Globus pallidus (tissue), 1 donor: ENCODE results near the gene CDH4.

ENCODE experiments used
- DNase-seq: peaks from one replicate; pipeline ENCODE4 v3.0.0-alpha.2; 2015; ENCODE audit warnings: low spot score

The CDH4 gene

DNA sequence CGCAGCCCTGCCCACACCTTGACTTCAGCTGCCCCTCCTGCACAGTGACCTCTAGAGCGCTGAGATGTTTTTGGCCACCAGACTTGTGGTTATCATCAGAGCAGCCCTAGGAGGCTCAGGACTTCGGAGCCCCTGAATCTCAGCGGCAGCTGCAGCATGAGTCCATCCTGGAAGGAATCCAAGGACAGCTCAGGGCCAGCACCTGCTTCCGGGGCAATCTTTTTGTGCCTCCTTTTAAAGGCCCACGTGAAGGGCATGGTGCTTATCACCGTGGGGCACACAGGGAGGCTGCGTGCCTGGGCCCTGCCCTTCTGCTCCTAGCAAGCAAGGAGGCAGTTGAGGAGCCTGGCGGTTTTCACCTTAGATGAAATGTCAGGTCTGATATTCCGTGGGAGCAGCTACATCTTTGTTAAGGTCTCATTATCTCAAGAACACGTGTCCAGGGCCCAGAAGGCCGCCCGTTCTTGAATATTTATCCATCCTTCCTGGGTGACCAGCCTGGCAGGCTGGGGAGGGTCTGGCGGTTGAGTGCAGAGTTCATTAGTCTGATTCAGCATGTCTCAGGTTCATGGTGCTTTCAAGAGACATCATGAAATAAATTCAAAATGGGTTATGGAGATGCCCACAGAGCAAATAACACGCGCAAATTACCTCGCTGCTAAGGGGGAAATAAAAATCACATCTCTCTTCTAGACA is 421.2 kb downstream of the CDH4 start:
- DNase-seq: no peak

DNA sequence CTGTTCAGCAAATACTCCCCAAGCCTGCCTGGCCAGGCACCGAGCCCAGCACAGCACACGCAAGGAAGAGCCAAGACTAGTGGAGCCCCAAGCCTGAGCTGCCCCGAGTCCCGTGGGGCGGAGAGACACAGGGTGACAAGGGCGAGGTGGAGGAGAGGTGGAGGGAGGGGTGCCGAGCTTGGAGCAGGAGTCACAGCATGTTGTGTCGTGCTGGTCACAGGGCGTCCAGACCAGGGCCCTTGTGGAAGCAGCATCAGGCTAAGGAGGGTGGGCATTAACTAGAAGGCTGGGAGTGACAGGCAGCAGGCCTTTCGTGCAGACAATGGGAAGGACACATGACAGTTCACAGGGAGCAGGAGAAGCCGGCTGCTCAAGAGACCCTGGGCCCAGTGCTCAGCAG is 422.1 kb downstream of the CDH4 start:
- DNase-seq: no peak

DNA sequence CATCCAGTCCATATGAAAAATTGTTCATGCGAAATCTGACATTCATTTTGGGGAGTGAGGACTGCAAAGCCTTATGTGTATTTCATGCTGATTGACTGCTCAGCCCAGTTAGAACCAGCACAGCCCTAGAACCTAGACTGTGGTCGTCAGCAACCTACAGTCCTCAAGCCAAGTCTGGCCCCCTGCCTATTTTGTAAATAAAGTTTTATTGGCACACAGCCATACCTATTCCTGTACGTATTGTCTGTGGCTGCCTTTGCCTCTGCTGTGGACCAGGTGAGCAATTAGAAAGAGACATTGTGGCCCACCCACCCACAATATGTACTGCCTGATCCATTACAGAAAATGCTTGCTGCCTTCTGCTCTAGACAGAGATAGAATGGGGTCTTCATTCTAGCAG is 422.6 kb downstream of the CDH4 start:
- no peak for DNase-seq

DNA sequence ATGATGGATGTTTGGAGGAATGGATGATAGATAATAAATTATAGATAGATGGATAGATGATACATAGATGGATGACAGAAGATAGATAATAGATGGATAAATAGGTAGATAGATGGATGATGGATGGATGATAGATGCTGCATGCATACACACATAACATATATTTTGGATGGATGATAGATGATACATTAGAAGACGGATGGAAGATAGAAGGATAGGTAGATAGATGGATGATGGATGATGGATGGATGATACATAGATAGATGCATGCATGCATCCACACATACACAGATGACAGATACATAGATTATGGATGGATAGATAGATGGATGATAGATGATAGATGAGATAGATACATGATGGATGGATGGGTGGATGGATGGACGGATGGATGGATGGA is 425.9 kb downstream of the CDH4 start:
- DNase-seq: no peak

DNA sequence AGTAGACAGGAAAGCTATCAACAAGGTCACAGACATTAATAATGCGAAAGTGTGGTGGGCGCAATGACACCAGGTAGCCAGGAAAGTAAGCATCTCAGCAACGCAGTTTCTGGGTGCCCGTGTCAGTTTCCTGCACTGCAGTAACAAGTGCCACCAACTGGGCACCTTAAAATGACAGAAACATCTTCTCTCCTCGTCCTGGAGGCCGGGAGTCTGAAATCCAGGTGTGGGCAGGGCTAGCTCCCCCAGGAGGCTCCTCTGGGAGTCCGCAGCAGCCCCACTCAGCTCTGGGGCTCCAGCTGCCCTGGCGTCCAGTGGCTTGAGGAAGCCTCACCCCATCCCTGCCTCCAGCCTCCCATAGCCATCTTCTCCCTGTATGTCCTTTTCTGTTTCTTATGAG is 426.4 kb downstream of the CDH4 start:
- no peak for DNase-seq

DNA sequence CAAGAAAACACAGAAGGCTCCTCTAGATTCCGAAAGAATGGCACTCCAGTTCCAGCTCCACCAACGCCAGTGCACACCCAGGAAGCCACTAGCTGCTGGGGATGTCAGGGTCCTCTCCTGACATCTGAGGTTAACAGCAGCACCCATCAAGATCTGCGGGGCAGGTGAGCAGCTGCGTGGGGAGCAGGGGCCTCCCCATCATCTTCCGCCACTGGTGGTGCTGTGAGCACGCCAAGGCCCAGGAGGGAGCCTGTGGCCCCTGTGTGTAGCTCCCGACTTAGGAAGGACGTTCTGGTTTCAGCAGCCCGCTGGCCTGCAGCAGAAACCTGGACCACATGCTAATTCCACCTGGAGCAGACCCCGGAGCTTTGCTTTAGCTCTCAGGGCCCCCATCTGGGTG is 427.4 kb downstream of the CDH4 start:
- no peak for DNase-seq

DNA sequence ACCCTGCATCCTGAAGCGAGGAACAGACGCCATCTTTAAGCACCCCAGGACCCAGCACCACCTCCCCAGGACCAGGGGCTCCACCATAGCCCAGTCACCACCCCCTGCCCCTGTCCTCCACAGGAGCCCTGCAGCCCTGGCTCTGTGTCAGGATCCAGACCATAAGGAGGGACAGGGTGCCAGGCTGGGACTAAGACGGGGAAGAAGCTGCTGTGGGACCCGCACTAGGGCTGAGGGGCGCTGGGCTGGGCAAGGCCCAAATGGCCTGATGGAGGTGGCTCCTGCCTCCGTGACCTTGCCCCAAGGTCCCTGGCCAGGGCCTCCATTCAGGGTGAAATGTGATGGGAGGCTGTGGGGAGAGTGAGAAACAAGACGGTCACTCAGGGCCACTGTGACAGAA is 428.0 kb downstream of the CDH4 start:
- DNase-seq: no peak

DNA sequence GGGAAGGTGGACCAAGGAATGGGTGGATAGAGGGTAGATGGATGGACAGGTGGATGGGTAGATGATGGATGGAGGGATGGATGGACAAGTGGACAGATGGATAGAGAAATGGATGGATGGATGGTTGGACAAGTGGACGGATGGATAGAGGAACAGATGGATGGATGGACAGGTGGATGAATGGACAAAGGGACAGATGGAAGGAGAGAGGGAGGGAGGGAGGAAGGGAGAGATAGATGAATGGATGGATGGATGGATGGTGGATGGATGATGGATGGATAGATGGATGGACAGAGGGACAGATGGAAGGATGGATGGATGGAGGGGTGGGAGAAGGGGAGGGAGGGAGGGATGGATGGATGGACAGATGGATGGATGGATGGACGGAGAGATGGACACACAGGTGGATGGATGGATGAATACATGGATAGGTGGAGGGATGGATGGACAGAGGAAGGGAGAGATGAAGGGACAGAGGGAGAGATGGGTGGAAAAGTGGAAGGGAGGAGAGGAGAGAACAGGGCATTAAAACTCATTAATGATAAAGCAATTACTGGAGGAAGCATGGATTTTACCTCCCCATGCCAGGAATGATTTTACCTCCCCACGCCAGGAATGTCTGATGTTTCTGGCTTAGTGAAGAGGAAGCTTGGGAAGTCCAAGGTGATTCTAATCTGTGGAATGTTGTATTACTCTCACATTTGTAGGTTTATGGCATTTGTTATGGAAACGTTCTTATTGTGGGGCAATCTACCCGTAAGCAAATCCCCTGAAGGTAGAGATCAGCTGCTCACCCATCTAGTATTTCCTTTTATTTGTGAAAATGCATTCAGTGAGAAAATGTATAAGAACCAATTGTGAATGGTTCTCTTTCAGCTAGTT is 430.3 kb downstream of the CDH4 start:
- DNase-seq: no peak

DNA sequence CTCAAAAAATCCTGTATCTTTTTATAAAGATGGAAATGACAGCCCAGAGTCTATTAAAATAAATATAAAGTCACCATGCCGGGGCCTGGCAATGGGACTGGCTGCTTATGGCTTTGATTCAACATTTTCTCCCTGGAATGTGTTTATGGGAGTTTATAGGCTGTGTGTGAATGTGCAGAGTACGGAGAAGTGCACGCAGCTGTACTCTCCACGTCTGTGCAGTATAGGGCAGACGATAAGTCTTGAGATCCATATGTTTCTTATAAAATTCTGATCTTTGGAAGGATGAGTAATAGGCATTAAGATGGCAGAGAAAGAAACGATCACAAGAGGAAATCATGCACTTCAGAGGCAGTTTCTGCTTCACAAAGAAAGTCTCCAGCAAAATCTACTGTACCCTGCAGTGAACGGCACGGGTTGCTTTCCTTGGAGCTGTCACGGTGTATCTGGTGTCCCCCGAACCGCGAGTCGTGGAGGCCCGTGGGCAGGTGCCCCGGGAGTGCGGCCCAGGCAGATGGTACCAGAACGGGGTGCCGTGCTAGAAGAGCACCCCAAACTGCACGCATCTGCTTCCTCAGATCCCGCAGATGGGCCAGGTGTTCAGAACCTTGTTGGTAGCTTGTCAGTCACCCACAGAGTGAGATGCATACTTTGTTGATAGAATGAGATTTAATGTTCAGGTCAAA is 431.1 kb downstream of the CDH4 start:
- DNase-seq: no peak

DNA sequence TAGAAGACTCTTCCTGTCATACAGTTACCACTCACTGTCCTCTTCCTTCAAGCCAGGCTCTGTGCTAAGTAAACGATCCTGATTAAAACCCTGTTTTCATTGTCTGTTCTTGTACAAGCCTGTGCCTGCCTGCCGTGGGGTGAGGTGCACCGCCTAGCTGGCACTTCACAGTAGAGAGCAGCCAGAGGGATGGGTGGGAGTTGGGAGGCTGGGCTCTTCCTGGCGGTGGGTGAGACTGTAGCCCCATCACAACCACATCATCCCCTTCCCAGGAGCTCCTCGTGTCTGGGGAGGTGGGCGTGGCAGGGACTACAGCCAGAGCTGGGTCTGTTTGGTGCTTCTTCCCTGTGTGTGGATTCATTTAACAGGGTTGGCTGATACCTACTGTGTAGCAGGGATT is 431.7 kb downstream of the CDH4 start:
- DNase-seq: no peak

DNA sequence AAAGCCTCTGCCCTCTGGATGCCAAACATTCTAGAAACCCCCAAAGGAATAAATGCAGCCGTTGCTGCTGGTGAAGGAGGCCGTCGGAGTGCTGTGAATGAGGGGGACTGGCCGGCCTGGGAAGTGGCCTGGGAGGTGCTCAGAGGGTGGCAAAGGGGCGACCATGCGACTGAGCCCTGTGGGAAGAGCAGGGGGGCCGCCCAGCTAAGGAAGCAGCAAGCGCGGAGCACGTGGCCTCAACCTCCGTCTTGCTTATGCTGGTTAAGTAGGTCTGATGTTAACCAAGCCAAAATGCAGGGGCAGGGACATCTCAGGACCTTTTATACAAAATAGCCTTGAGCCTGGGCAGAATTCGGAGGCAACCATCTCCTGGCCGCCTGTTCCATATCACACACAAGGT is 432.1 kb downstream of the CDH4 start:
- no peak for DNase-seq

DNA sequence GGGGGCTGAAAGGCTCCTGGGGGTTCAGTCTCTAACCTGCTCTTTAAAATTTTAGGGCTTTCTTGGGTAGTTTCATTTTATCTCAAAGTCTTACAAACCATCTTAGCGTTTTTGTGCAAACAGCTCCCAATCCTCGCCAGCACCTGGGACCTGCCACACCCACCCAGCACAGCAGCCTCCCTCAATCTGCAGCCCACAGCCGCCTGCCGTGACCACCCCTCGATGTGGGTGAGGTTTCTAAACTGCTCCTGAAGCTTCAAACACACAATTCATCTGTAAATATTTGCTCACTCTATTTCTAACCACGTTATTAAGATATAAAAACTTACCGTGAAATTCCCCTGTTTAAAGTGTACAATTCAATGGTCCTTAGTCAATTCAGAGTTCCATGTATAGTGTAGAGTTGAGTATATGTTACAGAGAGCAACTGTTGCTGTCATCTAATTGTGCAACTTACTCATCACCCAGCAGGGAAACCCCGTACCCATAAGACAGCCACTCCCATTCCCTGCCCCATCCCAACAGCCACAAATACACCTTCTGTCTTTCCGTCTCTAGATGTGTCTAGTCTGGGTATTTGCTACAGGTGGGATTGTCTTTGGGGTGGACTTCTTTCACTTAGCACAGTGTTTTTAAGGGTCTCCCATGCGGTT is 432.6 kb downstream of the CDH4 start:
- DNase-seq: no peak

DNA sequence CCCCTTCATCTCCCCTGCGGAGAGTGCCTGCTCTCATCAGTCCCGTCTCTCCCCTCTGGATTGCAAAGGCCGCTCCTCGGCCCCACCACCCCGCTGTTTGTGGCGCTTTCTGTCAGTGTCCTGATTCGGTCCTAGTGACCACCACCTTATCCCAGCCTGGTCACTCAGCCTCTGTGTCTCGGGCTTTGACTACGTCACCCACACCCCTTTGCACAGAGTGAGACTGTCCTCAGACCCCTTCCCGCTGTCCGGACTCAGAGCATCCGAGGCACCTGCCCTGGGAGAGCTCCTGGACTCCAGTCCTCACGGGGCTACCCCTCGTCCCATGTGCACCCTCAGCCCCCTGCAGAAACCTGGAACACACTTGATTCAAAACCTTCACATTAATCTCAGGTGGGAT is 433.4 kb downstream of the CDH4 start:
- DNase-seq: no peak

DNA sequence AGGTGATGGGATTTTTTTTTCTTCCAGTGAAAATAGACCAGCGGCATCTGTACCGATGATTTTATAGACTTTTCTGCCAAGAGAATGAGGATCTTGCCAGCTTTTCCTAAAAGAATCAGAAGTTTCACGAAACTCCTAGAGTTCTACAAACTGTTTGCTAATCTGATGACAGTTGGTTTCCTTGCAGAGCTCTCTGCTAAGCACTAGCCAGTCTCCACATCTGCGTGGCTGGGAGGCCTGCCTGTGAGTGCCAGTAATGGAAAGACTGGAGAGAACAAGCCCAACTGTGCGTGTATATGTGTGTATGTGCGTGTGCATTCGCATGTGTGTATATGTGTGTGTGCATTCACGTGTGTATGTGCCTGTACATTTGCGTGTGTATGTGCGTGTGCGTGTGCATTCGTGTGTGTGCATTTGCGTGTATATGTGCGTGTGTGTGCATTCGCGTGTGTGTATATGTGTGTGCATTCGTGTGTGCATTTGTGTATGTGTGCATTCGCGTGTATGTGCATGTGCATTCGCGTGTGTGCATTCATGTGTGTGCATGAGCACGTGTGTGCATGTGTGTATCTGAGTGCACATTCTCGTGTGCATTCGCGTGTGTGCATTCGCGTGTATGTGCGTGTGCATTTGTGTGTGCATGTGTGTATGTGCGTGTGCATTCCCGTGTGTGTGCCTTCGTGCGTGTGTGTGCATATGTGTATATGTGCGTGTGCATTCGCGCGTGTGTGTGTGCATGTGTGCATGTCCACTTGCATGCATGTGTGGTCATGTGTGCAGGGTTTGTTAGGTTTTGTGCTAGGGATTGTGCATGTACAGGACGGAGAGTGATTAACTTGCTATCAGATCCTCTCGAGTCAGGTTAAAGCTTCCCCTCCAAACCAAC is 434.2 kb downstream of the CDH4 start:
- DNase-seq: no peak

DNA sequence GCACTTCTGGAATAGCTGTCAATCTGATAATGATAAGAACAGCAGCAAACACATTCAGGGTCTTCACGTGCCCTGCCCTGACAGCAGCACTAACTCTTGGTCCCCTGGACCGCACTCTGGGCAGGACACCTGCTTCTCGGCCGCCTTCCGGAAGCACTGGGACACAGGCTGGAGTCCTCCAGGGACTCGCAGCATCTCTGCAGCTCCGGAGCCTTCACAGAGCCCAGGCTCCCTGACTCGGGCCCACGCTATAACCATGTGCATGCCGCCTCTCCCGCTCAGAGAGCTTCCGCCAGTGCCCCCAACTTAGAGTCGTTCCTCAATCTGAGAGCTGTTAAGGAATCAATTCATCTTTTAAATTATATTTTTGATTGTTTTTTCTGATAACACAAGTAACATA is 436.4 kb downstream of the CDH4 start:
- DNase-seq: no peak

DNA sequence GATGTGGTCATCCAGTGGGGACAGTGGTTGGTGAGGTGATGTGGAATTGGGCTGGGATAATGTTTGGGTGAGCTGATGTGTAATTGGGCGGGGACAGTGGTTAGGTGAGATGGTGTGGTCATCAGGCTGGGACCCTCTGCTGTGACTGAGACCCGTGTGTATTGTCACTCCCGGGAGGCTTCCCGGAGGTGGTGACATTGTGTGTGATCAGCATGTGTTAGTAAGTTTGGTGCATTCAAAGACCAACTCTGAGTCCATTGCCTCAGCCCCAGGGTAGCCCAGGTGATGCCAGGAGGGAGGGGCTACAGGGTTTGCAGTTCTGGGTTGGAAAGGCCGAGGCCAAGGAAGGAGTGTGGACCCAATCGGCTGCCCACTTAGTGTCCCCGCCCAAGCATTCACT is 438.1 kb downstream of the CDH4 start:
- no peak for DNase-seq

DNA sequence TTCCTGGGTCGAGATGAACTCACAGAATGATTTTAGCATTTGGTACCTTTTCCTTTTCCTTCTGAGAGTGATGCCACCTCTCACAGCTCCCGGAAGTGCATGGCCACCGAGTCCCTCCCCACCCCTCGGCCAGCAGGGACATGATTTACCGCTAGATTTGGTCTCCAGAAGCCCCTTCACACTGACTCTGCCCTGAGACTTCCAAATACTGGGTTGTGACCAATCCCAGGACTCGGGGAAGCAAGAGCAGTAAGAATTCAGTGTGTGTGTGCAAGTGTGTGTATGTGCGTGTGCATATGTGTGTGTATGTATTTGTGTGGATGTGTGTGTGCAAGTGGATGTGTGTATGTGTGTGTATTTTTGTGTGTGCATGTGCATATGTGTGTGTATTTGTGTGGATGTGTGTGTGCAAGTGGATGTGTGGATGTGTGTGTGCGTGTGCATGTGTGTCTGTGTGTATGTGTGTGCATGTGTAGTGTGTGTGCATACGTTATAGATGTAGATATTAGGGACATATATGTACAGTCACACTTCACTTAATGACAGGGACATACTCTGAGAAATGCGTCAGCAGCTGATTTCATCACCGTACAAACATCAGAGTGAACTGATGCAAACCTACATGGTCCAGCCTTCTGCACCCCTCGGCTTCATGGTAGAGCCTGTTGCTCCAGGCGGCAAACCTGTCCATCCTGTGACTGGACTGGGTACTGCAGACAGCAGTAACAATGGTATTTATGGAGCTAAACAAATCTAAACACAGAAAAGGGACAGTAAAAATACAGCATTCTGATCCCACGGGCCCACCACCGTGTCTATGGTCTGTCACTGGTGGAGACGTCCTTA is 439.2 kb downstream of the CDH4 start:
- DNase-seq: no peak

DNA sequence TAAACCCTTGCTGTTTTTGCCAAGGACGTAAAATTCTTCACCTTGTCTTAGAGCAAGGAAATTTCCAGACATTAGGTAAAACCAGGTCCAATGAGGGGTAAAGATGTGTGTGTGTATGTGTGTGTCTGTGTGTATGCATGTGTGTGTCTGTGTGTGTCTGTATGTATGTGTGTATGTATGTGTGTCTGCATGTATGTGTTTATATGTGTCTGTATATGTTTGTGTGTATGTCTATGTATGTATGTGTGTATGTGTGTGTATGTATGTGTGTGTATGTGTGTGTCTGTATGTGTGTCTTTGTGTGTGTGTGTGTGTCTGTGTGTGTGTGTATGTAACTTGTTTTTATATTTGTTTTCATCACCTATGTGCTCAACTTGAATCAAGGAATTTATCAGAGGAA is 439.9 kb downstream of the CDH4 start:
- no peak for DNase-seq

DNA sequence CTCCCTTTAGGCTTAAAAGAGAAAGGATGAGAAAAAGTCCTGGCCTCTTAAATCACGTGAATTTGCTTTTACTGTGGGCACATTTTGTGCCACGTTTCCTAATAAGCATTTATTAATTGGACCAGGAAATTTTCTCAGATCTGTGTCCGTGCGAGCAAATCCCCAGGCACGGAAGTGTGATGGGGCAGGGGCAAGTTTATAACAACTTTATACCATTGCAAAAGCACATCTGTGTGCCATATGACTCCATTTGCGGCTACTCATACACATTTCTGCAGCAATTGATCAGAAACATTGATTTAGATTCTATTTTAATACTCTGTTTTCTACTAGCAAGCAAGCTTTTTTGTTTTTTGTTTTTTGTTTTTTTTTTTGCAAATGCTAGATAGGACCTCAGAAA is 440.4 kb downstream of the CDH4 start:
- DNase-seq: no peak

DNA sequence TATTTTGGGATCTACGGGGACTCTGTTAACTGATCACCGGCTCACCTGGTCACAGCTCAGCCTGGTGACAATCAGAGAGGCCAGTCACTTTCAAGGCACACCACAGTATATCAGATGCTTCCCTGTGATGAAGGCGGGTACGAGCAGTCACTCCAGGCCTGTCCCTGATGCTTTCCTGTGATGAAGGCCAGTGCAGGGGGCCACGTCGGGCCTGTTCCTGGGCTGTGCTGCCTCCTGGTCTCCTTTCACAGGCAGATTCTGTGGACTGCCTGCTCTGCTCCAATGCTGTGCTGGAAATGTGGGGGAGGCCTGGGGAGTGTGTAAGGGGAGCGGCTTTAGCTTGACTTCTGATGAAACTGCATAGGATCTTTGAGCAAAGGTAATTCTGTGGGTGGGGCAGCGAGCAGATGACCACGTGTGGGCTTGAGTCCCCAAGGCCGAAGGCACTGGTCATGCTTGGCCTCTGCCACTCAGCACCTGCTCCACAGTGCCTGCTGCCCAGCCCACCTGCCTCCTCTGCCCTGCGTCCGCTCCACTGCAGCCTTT is 441.1 kb downstream of the CDH4 start:
- DNase-seq: no peak
